Psoas muscle (tissue), 8 donors: Measurements from ENCODE around the gene TPRN. TPM values are rescaled to one million over a fixed set of nuclear protein-coding genes. Genes with fewer than 3 reads are reported as not detected.
"Not testable (repeated sequence)": the region's sequence is repeated elsewhere in the genome, so short reads cannot be mapped to it uniquely, and the experiment has no call there.

Source experiments
- ATAC-seq, 4 donors: fragments of 200-7000 bp; cut with Tn5 transposase; one replicate each; pipeline ENCODE4 v1.9.1; 2020; ENCODE audit warnings: moderate library complexity in 3 of 4, mild to moderate bottlenecking in 2 of 4
- DNase-seq, 2 donors: peaks; one replicate each; pipeline ENCODE4 v3.0.0-alpha.2; 2020
- H3K27ac ChIP-seq: fragments of 200-600 bp; one replicate; pipeline ENCODE4 v1.8.0; 2022
- H3K27me3 ChIP-seq, 3 donors: fragments of 200-600 bp in 1 of 3; one replicate each; pipeline versions ENCODE4 v1.6.1 to v1.8.0; 2013 to 2022; ENCODE audit warnings: low read length in 2 of 3, mild to moderate bottlenecking in 2 of 3, moderate library complexity in 1 of 3; ENCODE audit not compliant: insufficient read depth in 3 of 3
- H3K36me3 ChIP-seq, 2 donors: fragments of 200-600 bp in 1 of 2; one replicate each; pipeline versions ENCODE4 v1.6.1 to v1.8.0; 2013 to 2022; ENCODE audit warnings: low read depth in 1 of 2, mild to moderate bottlenecking in 1 of 2, moderate library complexity in 1 of 2; ENCODE audit not compliant: insufficient read depth in 1 of 2
- H3K4me1 ChIP-seq: fragments of 200-600 bp; one replicate; pipeline ENCODE4 v1.8.0; 2022
- H3K4me3 ChIP-seq: fragments of 200-600 bp; one replicate; pipeline ENCODE4 v1.8.0; 2022; ENCODE audit warnings: mild to moderate bottlenecking
- H3K9me3 ChIP-seq: fragments of 200-600 bp; one replicate; pipeline ENCODE4 v1.8.0; 2022
- CTCF ChIP-seq: fragments of 200-600 bp; IDR thresholded peaks from one replicate; pipeline ENCODE4 v1.8.0; 2022; ENCODE audit warnings: antibody characterized with exemption
- WGBS, 3 donors: extraction: QIAGEN DNeasy Blood & Tissue Kit; methylation state at CpG; one replicate each; pipeline versions ENCODE4 v1.1.6 to v1.1.7; 2013; 5-methylcytosine and 5-hydroxymethylcytosine counted together
- intact Hi-C, 2 donors: fragments of 100-400 bp; cut with DNase I; formaldehyde crosslinking; loops; one replicate each; pipeline versions ENCODE4 v1.11.0 to v1.14.2; 2022
- polyA plus RNA-seq, 3 donors: library from polyadenylated mRNA; stranded (reverse); fragments of 200-250 nt; gene quantifications; one replicate each; pipeline ENCODE4 v1.2.3, GENCODE V29; 2013
- total RNA-seq, 4 donors: library from RNA; stranded (reverse); fragmentation: NEBNext Ultra II Directional in 2 of 4; extraction: Animal tissue kit (Norgen Biotek cat#: 25700) in 2 of 4; gene quantifications; one replicate each; pipeline versions ENCODE4 v1.2.1 to v1.2.4, GENCODE V29; 2021 to 2023
- donor health status: healthy with polysubstance abuse.
- donor health status: DM: no; HTN: no; CAD: no; lungs with moderate emphysema.
- donor health status: Bipolar disorder and iron deficiency.
- donor health status: healthy.
- donor health status: DM: yes; HTN: yes; CAD: no.
- donor health status: DM: no; HTN: no; CAD: no.
- donor health status: DM: no; HTN: no; CAD: no.
- donor health status: DM: yes; HTN: yes; CAD: no.

TPRN gene
- total and polyA plus RNA-seq, 7 donors, result 3.6 to 11.3 (median 8.6) TPM

DNA sequence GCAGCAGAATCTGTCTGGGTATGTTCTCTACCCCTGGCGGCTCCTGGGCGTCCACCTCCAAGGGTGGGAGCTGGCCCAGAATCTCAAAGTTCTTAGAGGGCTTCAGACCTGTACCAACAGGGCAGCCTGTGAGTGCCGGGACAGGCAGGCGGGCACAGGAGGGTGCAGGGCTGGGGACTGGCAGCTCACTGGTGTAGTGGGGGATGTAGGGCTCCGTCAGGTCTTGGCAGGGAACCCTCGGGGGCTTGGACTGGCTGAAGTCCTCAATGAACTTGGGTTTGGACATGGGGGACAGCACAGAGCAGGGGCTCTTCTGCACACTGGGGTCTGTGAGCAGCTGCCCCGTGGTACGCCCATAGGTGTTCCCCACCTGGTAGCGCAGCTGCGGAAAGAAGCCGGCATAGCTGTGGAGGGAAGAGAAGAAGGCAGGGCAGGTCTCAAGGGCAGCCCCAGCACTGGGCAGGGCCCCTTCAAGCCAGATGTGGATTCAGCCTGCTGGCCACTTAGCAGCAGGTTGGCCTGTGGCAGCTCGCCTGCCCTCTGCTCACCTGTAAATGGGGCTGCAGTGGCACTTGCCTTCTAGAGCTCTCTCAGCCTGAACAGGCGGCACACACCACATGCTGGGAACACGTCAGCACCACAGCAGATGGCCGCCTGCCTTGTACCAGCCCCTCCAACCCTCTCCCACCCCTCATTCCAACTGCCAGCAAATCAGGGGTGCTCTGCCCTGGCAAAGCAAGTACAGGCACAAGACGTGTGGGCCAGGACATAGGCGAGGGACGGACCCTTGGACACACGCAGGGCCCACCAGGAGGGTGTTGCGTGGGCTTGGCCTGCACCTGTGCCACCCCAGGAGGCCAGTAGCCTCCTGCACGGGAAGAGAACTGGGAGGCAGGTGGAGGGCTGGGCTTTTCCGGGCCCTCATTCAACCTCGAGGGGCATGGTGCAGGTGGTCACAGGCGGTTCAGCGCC, 45.2 kb upstream of the TPRN start:
- no peak overlapping the region for H3K4me3 ChIP-seq
- ATAC-seq (no peak), DNase-seq (no peak)
- no peak overlapping the region for H3K27ac ChIP-seq
- intact Hi-C loops, result no loop called here
- 88 to 90% (median 88%) methylated on average over 25 of the region's 25 CpGs for WGBS, 3 donors
- TF ChIP-seq CTCF, result no peak
- no peaks in the 10 kb centered on the region for H3K9me3 ChIP-seq
- H3K4me1 ChIP-seq, result peaks cover 40% of the 10 kb centered on the region
- no peaks in the 10 kb centered on the region for H3K27me3 ChIP-seq
- peaks cover 0 to 23% of the 10 kb centered on the region in 2 donors for H3K36me3 ChIP-seq

GRCh38 chr9:137244486-137245449, 44.2 kb upstream of the TPRN start:
- no peak for DNase-seq

GRCh38 chr9:137243626-137244485, 43.3 kb upstream of the TPRN start:
- H3K9me3 ChIP-seq, result no peaks in the 10 kb centered on the region
- H3K36me3 ChIP-seq, result peaks cover 0 to 23% of the 10 kb centered on the region in 2 donors
- ATAC-seq (no peak), DNase-seq (no peak)
- peak overlapping the region; percentile 58 for H3K27ac ChIP-seq
- H3K4me1 ChIP-seq, result peaks cover 48% of the 10 kb centered on the region
- no peak for TF ChIP-seq CTCF
- H3K4me3 ChIP-seq, result peak overlapping the region; percentile 97
- intact Hi-C loops, result no loop called here
- WGBS, 3 donors, result 59 to 71% (median 66%) methylated on average over 15 of the region's 15 CpGs
- no peaks in the 10 kb centered on the region for H3K27me3 ChIP-seq

More at GRCh38 chr9:137244486-137245449, 44.2 kb upstream of the TPRN start:
- Histone ChIP-seq H3K4me3 (no peak overlapping the region), H3K27ac (peak overlapping the region; percentile 58), H3K4me1 (peaks cover 40% of the 10 kb centered on the region), H3K9me3 (no peaks in the 10 kb centered on the region), H3K36me3 (peaks cover 0 to 23% of the 10 kb centered on the region in 2 donors), H3K27me3 (no peaks in the 10 kb centered on the region)
- ATAC-seq, result no peak
- intact Hi-C loops, result no loop called here
- no peak for TF ChIP-seq CTCF
- 62 to 66% (median 65%) methylated on average over 30 to 36 of the region's 36 CpGs for WGBS, 3 donors

GRCh38 chr9:137243266-137243625, 42.7 kb upstream of the TPRN start:
- H3K9me3 ChIP-seq, H3K27me3 ChIP-seq, DNase-seq, ATAC-seq, intact Hi-C loops: not testable (repeated sequence)
- Histone ChIP-seq H3K4me3 (peak overlapping the region; percentile 97), H3K36me3 (peaks cover 0 to 23% of the 10 kb centered on the region in 2 donors), H3K4me1 (peaks cover 54% of the 10 kb centered on the region), H3K27ac (peak overlapping the region; percentile 58)
- WGBS, 3 donors, result 88 to 95% (median 91%) methylated on average over 13 to 18 of the region's 18 CpGs
